Neutrophil (primary cell): Measurements from ENCODE around the gene TOR1A.
"Not testable (repeated sequence)": the region's sequence is repeated elsewhere in the genome, so short reads cannot be mapped to it uniquely, and the experiment has no call there.

ENCODE experiments used
- H3K27ac ChIP-seq: fragments of 200-600 bp; sonication (generic); 2 replicates; pipeline ENCODE4 v1.5.1; 2016; ENCODE audit warnings: mild to moderate bottlenecking, moderate library complexity
- H3K27me3 ChIP-seq: fragments of 200-600 bp; sonication (generic); 2 replicates; pipeline ENCODE4 v1.6.0; 2016; ENCODE audit warnings: mild to moderate bottlenecking
- H3K36me3 ChIP-seq: fragments of 200-600 bp; sonication (generic); 2 replicates; pipeline ENCODE4 v1.5.1; 2017
- H3K4me1 ChIP-seq, 2 experiments: fragments of 200-600 bp in 1 of 2; sonication (generic) in 1 of 2; 1 replicate in 1 of 2; 2 replicates in 1 of 2; pipeline versions ENCODE4 v1.5.1 to v1.6.1; 2013 to 2016; ENCODE audit warnings: low read depth in 1 of 2, low read length in 1 of 2, mild to moderate bottlenecking in 1 of 2, moderate library complexity in 1 of 2; ENCODE audit not compliant: control insufficient read depth in 1 of 2, insufficient read depth in 1 of 2
- H3K4me3 ChIP-seq, 2 experiments: fragments of 200-600 bp in 1 of 2; sonication (generic) in 1 of 2; 1 replicate in 1 of 2; 2 replicates in 1 of 2; pipeline ENCODE4 v1.5.1; 2013 to 2016; ENCODE audit warnings: low read depth in 1 of 2, low read length in 1 of 2, mild to moderate bottlenecking in 1 of 2, moderate library complexity in 1 of 2
- H3K9me3 ChIP-seq: fragments of 200-600 bp; sonication (generic); 2 replicates; pipeline ENCODE4 v1.5.1; 2016
- TF ChIP-seq, protein P1 (sequence below): fragments of 200-600 bp; sonication (generic); IDR thresholded peaks from 2 replicates; pipeline ENCODE4 v1.5.1; 2016; ENCODE audit warnings: antibody characterized with exemption

The TOR1A gene

DNA sequence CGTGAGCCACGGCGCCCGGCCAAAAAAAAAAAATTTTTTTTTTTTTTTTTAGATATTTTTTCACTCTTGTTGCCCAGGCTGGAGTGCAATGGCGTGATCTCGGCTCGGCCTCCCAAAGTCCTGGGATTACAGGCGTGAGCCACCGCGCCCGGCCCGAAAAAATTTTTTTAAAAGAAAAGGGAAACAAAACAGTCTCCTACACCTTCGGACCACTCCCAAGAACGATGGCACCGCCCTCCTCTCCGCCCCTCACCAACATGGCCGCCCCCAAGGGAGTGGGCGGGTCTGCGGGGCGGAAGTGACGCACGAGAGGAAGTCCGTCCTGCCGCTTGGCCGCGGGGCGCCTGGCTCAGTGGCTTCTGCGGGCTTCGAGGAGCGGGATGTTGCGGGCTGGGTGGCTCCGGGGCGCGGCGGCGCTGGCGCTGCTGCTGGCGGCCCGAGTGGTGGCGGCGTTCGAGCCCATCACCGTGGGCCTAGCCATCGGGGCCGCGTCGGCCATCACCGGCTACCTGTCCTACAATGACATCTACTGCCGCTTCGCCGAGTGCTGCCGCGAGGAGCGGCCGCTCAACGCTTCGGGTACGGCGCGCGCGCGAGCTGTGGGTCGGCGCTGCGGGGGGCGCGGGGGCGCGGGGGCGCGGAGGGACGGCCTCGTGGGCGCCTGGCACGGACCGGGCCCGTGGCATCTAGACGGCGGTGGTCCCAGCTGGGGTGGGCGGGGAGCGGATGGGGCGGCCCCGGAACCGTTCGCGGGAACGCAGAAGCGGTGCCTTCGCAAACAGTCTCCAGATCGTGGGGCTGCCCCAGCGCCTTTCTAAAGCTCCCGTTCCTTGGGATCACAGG is 20.9 kb downstream of the TOR1A start, which contains the start of gene TOR1B:
TOR1B (plus strand) TSS at position 352 of the 843 bp plus-strand sequence; CDS start at position 381, 29 bp downstream.
- TF ChIP-seq, protein P1, sequence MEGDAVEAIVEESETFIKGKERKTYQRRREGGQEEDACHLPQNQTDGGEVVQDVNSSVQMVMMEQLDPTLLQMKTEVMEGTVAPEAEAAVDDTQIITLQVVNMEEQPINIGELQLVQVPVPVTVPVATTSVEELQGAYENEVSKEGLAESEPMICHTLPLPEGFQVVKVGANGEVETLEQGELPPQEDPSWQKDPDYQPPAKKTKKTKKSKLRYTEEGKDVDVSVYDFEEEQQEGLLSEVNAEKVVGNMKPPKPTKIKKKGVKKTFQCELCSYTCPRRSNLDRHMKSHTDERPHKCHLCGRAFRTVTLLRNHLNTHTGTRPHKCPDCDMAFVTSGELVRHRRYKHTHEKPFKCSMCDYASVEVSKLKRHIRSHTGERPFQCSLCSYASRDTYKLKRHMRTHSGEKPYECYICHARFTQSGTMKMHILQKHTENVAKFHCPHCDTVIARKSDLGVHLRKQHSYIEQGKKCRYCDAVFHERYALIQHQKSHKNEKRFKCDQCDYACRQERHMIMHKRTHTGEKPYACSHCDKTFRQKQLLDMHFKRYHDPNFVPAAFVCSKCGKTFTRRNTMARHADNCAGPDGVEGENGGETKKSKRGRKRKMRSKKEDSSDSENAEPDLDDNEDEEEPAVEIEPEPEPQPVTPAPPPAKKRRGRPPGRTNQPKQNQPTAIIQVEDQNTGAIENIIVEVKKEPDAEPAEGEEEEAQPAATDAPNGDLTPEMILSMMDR = peak; percentile 62
- Histone ChIP-seq H3K36me3 (peaks cover 18% of the 10 kb centered on the region), H3K4me1 (peaks cover 44 to 47% of the 10 kb centered on the region in 2 experiments), H3K27me3 (no peaks in the 10 kb centered on the region), H3K9me3 (no peaks in the 10 kb centered on the region), H3K27ac (peak within 1 kb of the TSS; percentile 96), H3K4me3 (peak within 1 kb of the TSS; percentile 86 to 91)

DNA sequence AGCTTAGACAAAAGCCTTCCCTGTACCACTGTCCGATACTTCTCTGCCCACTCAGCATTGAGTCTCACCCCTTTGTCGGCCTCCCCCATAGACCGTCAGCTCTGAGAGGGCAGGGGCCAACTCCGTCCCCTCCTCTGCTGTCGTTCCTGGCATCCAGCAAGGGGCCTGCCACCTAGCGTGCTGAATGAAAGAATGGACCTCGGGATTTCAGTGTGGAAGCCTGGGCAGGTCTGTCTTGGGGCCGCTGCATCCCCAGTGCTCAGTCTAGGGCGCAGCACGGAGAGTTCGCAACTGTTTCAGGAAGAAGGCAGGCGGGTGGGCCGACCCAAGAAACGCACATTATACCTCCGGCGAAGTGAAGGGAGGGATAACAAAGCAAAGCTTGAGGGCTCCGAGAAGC is 22.4 kb downstream of the TOR1A start:
- peaks cover 6% of the 10 kb centered on the region for H3K36me3 ChIP-seq
- H3K4me3 ChIP-seq = no peak overlapping the region
- H3K27ac ChIP-seq = peak overlapping the region; percentile 39
- H3K27me3 ChIP-seq = no peaks in the 10 kb centered on the region
- TF ChIP-seq, protein P1 = no peak
- no peaks in the 10 kb centered on the region for H3K9me3 ChIP-seq
- peaks cover 30 to 31% of the 10 kb centered on the region in 2 experiments for H3K4me1 ChIP-seq

DNA sequence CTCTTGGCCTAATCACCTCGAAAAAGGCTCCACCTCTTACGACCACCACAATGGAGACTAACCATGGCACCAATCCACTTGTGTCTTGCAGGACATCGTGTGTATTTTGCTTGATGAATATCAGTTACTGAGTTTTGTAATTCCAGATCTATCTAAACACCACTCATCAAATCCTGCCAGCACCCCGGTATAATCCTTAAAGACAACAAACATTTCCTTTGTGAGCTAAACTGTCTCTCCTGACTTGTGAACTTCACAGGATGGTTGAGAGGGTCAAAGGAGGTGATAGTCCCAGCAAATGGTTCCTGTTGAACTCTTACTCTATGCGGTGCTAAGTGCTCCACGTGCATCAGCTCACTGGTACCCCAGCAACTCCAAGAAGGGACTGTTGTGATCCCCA is 25.0 kb downstream of the TOR1A start:
- H3K9me3 ChIP-seq = no peaks in the 10 kb centered on the region
- H3K4me3 ChIP-seq = no peak overlapping the region
- no peaks in the 10 kb centered on the region for H3K36me3 ChIP-seq
- H3K27ac ChIP-seq = no peak overlapping the region
- H3K4me1 ChIP-seq = peaks cover 5 to 7% of the 10 kb centered on the region in 2 experiments
- TF ChIP-seq, protein P1 = no peak
- peaks cover 21% of the 10 kb centered on the region for H3K27me3 ChIP-seq

DNA sequence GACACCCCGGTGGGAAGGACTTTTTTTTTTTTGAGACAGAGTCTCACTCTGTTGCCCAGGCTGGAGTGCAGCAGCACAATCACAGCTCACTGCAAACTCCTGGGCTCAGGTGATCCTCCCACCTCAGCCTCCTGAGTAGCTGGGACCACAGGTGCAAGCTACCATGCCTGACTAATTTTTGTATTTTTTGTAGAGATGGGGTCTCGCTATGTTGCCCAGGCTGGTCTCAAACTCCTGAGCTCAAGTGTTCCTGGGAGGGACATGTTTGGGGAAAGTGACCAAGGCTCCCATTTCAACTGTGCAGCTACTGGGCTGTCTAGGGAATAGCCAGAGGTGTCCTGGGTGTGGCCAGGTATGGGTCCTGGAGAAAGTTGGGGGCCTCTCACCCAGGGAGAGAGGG is 27.9 kb downstream of the TOR1A start:
- H3K27me3 ChIP-seq = peaks cover 29% of the 10 kb centered on the region
- not testable (repeated sequence) for H3K36me3 ChIP-seq, H3K4me3 ChIP-seq, H3K4me1 ChIP-seq, H3K27ac ChIP-seq, H3K9me3 ChIP-seq

DNA sequence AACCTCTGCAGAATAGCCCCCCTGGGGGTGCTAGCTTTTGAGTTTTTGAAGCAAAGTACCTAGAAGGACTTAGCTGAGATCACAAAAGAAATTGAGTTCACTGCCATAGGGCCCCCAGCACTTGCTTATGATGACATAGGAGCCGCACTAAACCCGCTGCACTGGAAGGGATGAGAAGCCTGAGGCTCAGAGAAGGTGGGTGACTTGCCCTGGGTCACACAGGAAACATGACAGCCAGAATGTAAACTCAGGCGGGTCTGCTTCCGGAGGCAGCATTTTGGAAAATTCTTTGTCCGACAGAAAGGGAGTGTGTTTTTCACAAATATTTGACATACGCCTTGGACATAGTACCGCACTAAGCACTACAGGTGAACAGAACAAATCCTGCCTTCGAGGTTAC is 29.4 kb downstream of the TOR1A start:
- no peak overlapping the region for H3K4me3 ChIP-seq
- no peak overlapping the region for H3K27ac ChIP-seq
- TF ChIP-seq, protein P1 = no peak
- H3K9me3 ChIP-seq = no peaks in the 10 kb centered on the region
- H3K27me3 ChIP-seq = peaks cover 30% of the 10 kb centered on the region
- peaks cover 0 to 7% of the 10 kb centered on the region in 2 experiments for H3K4me1 ChIP-seq
- no peaks in the 10 kb centered on the region for H3K36me3 ChIP-seq

DNA sequence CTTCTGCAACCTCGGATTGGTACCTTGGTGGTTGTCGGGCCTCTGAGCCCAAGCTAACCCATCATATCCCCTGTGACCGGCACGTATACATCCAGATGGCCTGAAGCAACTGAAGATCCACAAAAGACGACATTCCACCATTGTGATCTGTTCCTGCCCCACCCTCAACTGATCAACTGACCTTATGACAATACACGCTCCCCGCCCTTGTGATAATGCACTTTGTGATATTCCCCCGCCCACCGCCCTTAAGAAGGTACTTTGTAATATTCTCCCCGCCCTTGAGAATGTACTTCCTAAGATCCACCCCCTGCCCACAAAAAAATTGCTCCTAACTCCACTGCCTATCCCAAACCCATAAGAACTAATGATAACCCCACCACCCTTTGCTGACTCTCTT is 37.5 kb downstream of the TOR1A start:
- TF ChIP-seq, protein P1 = no peak
- no peaks in the 10 kb centered on the region for H3K36me3 ChIP-seq
- H3K9me3 ChIP-seq = no peaks in the 10 kb centered on the region
- H3K27ac ChIP-seq = no peak overlapping the region
- H3K4me3 ChIP-seq = no peak overlapping the region
- H3K4me1 ChIP-seq = peaks cover 10 to 16% of the 10 kb centered on the region in 2 experiments
- H3K27me3 ChIP-seq = peaks cover 37% of the 10 kb centered on the region
